HCT116 (cell line): ENCODE results near the gene GRIN3A. TPM values are rescaled to one million over a fixed set of nuclear protein-coding genes. Genes with fewer than 3 reads are reported as not detected.

Experiments used
- ATAC-seq: fragments of 200-7000 bp; cut with Tn5 transposase; 2 replicates; pipeline ENCODE4 v1.9.1; 2020; ENCODE audit warnings: mild to moderate bottlenecking, moderate library complexity
- BruUV-seq: library from RNA; stranded (reverse); fragments of 400-500 nt; replicated peaks from 2 replicates; lab custom pipeline; 2021; lab: Mats Ljungman, UMichigan
- CTCF ChIA-PET: fragments of 300-600 bp; sonication (Branson Sonifier 250); formaldehyde crosslinking; loops from one replicate; lab custom pipeline; 2021; ENCODE audit warnings: antibody characterized with exemption; lab: Charles Lee
- POLR2A ChIA-PET: fragments of 300-600, 350-600 bp; sonication (Branson Sonifier 250); formaldehyde crosslinking; loops from one replicate; lab custom pipeline; 2021; ENCODE audit warnings: antibody characterized with exemption; lab: Charles Lee
- RAD21 ChIA-PET, 2 experiments: fragments of 300-600 bp; sonication (Branson Sonifier 250); formaldehyde crosslinking; loops; one replicate each; lab custom pipeline; 2023; ENCODE audit warnings: low total read pairs in 2 of 2; ENCODE audit not compliant: uncharacterized antibody in 2 of 2, unreplicated experiment in 2 of 2, low non-redundant PET in 1 of 2; lab: Charles Lee
- DNase-seq: peaks from one replicate; pipeline ENCODE4 v3.0.0-alpha.2; 2010; ENCODE audit warnings: low read depth, low spot score
- H2AFZ ChIP-seq: fragments of 200-600 bp; shearing (Covaris generic), sonication (generic); 2 replicates; pipeline ENCODE4 v1.6.1; 2017; ENCODE audit warnings: low read depth, mixed run types, mixed read lengths, antibody characterized with exemption, low read length; ENCODE audit not compliant: poor library complexity, severe bottlenecking
- H3K27ac ChIP-seq: 2 replicates; pipeline ENCODE4 v1.5.1; 2012; ENCODE audit warnings: low read depth, low read length
- H3K27me3 ChIP-seq: fragments of 200-600 bp; sonication (generic); 2 replicates; pipeline ENCODE4 v1.6.1; 2016; ENCODE audit warnings: mixed run types, low read length, mixed read lengths; ENCODE audit not compliant: insufficient read depth
- H3K36me3 ChIP-seq, 2 experiments: fragments of 200-500 bp in 1 of 2; fragments of 200-600 bp in 1 of 2; sonication (Bioruptor generic) in 1 of 2; sonication (generic) in 1 of 2; 2 replicates each; pipeline versions ENCODE4 v1.5.1 to v1.6.1; 2014 to 2016; ENCODE audit warnings: low read length in 2 of 2, inconsistent platforms in 1 of 2, mixed read lengths in 1 of 2, mixed run types in 1 of 2; ENCODE audit not compliant: insufficient read depth in 2 of 2, control insufficient read depth in 1 of 2
- H3K4me1 ChIP-seq, 2 experiments: fragments of 200-600 bp in 1 of 2; sonication (generic) in 1 of 2; 2 replicates each; pipeline versions ENCODE4 v1.5.1 to v1.6.1; 2012 to 2017; ENCODE audit warnings: low read length in 2 of 2, inconsistent platforms in 1 of 2, mild to moderate bottlenecking in 1 of 2, mixed read lengths in 1 of 2, mixed run types in 1 of 2, moderate library complexity in 1 of 2; ENCODE audit not compliant: insufficient read depth in 2 of 2, control insufficient read depth in 1 of 2
- H3K4me2 ChIP-seq: fragments of 200-600 bp; sonication (generic); 2 replicates; pipeline ENCODE4 v1.6.1; 2017; ENCODE audit warnings: mixed run types, low read length, mixed read lengths
- H3K4me3 ChIP-seq, 2 experiments: fragments of 200-600 bp in 1 of 2; sonication (generic) in 1 of 2; replicated peaks in 1 of 2; 2 replicates each; pipeline ENCODE4 v1.5.1; 2011 to 2016; ENCODE audit warnings: low read length in 2 of 2, control low read depth in 1 of 2, low read depth in 1 of 2, mild to moderate bottlenecking in 1 of 2, mixed read lengths in 1 of 2, mixed run types in 1 of 2
- H3K79me2 ChIP-seq: fragments of 200-600 bp; sonication (generic); 2 replicates; pipeline ENCODE4 v1.6.1; 2017; ENCODE audit warnings: mild to moderate bottlenecking, mixed run types, low read length, moderate library complexity, mixed read lengths; ENCODE audit not compliant: insufficient read depth
- H3K9ac ChIP-seq: fragments of 200-600 bp; sonication (generic); 2 replicates; pipeline ENCODE4 v1.6.1; 2016; ENCODE audit warnings: low read length, mixed read lengths
- H3K9me2 ChIP-seq: fragments of 200-600 bp; sonication (generic), shearing (Covaris generic); 2 replicates; pipeline ENCODE4 v1.6.1; 2017; ENCODE audit warnings: mixed run types, mild to moderate bottlenecking, moderate library complexity; ENCODE audit not compliant: insufficient read depth
- H3K9me3 ChIP-seq, 2 experiments: fragments of 200-500 bp in 1 of 2; fragments of 200-600 bp in 1 of 2; sonication (Bioruptor generic) in 1 of 2; sonication (generic) in 1 of 2; 2 replicates each; pipeline ENCODE4 v1.6.1; 2014 to 2017; ENCODE audit warnings: low read length in 2 of 2, mixed read lengths in 2 of 2, inconsistent platforms in 1 of 2, low read depth in 1 of 2, mild to moderate bottlenecking in 1 of 2, mixed run types in 1 of 2, moderate library complexity in 1 of 2; ENCODE audit not compliant: control insufficient read depth in 1 of 2, insufficient read depth in 1 of 2
- H4K20me1 ChIP-seq: fragments of 200-600 bp; sonication (generic), shearing (Covaris generic); 2 replicates; pipeline ENCODE4 v1.6.1; 2017; ENCODE audit warnings: mixed run types, mild to moderate bottlenecking, moderate library complexity; ENCODE audit not compliant: insufficient read depth
- ATF3 ChIP-seq: IDR thresholded peaks from 2 replicates; pipeline ENCODE4 v1.6.1; 2012
- CBX3 ChIP-seq: IDR thresholded peaks from 2 replicates; pipeline ENCODE4 v1.6.1; 2012; ENCODE audit warnings: low read depth
- CTCF ChIP-seq, 3 experiments: fragments of 200-600 bp in 1 of 3; sonication (generic) in 1 of 3; IDR thresholded peaks in 2 of 3; conservative IDR thresholded peaks in 1 of 3; 2 replicates each; pipeline ENCODE4 v1.5.1; 2012 to 2017; ENCODE audit warnings: low read depth in 2 of 3, low read length in 2 of 3, antibody characterized with exemption in 1 of 3, borderline replicate concordance in 1 of 3, control low read depth in 1 of 3, mild to moderate bottlenecking in 1 of 3, mixed read lengths in 1 of 3, mixed run types in 1 of 3, moderate library complexity in 1 of 3; ENCODE audit not compliant: insufficient read depth in 1 of 3
- EZH2 ChIP-seq: fragments of 200-600 bp; sonication (generic); IDR thresholded peaks from 2 replicates; pipeline ENCODE4 v1.6.1; 2017; ENCODE audit warnings: antibody characterized with exemption, mixed run types
- EZH2phosphoT487 ChIP-seq: fragments of 200-600 bp; IDR thresholded peaks from 2 replicates; pipeline ENCODE4 v1.6.1; 2018; ENCODE audit warnings: antibody characterized with exemption, borderline replicate concordance
- JUND ChIP-seq: IDR thresholded peaks from 2 replicates; pipeline ENCODE4 v1.6.1; 2012
- MAX ChIP-seq: IDR thresholded peaks from 2 replicates; pipeline ENCODE4 v1.6.1; 2012
- POLR2AphosphoS5 ChIP-seq: IDR thresholded peaks from 2 replicates; pipeline ENCODE4 v1.6.1; 2011; ENCODE audit warnings: mild to moderate bottlenecking, low read depth, low read length, moderate library complexity
- RAD21 ChIP-seq: IDR thresholded peaks from 2 replicates; pipeline ENCODE4 v1.6.1; 2012; ENCODE audit warnings: low read depth, mild to moderate bottlenecking
- SIN3A ChIP-seq: IDR thresholded peaks from 2 replicates; pipeline ENCODE4 v1.6.1; 2012; ENCODE audit warnings: low read depth
- SP1 ChIP-seq: IDR thresholded peaks from 2 replicates; pipeline ENCODE4 v1.6.1; 2012; ENCODE audit warnings: low read depth
- SRF ChIP-seq: IDR thresholded peaks from 2 replicates; pipeline ENCODE4 v1.6.1; 2012; ENCODE audit warnings: low read depth
- TCF7L2 ChIP-seq: IDR thresholded peaks from 2 replicates; pipeline ENCODE4 v1.7.0; 2011; ENCODE audit warnings: borderline replicate concordance, inconsistent platforms; ENCODE audit not compliant: insufficient read depth, insufficient read length; ENCODE audit errors: extremely low read depth
- YY1 ChIP-seq: IDR thresholded peaks from 2 replicates; pipeline ENCODE4 v1.6.1; 2011; ENCODE audit warnings: low read length, low read depth, moderate library complexity, mild to moderate bottlenecking; ENCODE audit not compliant: insufficient replicate concordance; ENCODE audit errors: extremely low read depth
- ZFX ChIP-seq: fragments of 450-650 bp; IDR thresholded peaks from 2 replicates; pipeline ENCODE4 v1.6.1; 2017
- ZNF274 ChIP-seq: fragments of 200-500 bp; sonication (Bioruptor generic); IDR thresholded peaks from 2 replicates; pipeline ENCODE4 v1.6.1; 2014; ENCODE audit warnings: mild to moderate bottlenecking, low read depth, low read length, inconsistent platforms
- intact Hi-C: fragments of 100-400 bp; cut with micrococcal nuclease; formaldehyde crosslinking; loops from 2 replicates; pipeline ENCODE4 v1.10.0; 2022
- total RNA-seq: library from RNA; stranded (reverse); gene quantifications from one replicate; pipeline ENCODE4 v1.2.1, GENCODE V29; 2021; ENCODE audit not compliant: unreplicated experiment

GRIN3A gene
- total RNA-seq, 1 experiment from 2014 or later: not detected

DNA sequence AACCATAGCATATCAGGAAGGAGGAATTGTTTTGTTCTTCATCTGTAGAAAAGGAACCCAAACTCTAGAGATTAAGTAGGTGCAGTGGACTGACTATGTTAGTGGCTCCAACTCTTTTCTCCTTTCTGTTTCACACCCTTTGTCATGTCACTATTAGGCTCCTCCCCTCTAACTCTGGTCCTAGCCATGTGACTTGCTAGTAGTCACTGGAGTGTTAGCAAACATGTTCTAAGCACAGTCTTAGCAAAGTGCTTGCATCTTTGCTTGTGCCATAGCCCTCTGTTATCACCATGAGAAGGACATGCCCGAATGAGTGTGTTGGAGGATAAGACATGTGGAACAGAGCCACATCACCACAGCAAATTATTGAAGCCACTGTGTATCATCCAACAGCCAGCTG lies 88.3 kb downstream of the GRIN3A start:
- no peaks in the 10 kb centered on the region for H3K36me3 ChIP-seq
- RAD21 ChIA-PET: no interaction called here
- POLR2A ChIA-PET: no interaction called here
- no peaks in the 10 kb centered on the region for H3K9me2 ChIP-seq
- H2AFZ ChIP-seq: no peak overlapping the region
- no peaks in the 10 kb centered on the region for H3K79me2 ChIP-seq
- no peak for TF ChIP-seq ATF3
- no peak for TF ChIP-seq CBX3
- no peak for TF ChIP-seq CTCF (IDR thresholded peaks at IDR 0.05 in 2 of 3, conservative IDR thresholded peaks at IDR 0.05 in 1 of 3; ENCODE audit: borderline replicate concordance in 1 of 3, insufficient read depth in 1 of 3, low read depth in 2 of 3, low read length in 2 of 3)
- TF ChIP-seq ZNF274: no peak
- no peak for TF ChIP-seq RAD21
- no peak for TF ChIP-seq POLR2AphosphoS5
- H3K27me3 ChIP-seq: peaks cover 14% of the 10 kb centered on the region
- CTCF ChIA-PET: no interaction called here
- H3K4me3 ChIP-seq: no peak overlapping the region
- no peak overlapping the region for H3K4me2 ChIP-seq
- no peak overlapping the region for H3K27ac ChIP-seq
- intact Hi-C loops: no loop called here
- H3K4me1 ChIP-seq: no peaks in the 10 kb centered on the region
- BruUV-seq: no TSS peak
- H4K20me1 ChIP-seq: no peaks in the 10 kb centered on the region
- H3K9ac ChIP-seq: no peak overlapping the region
- ATAC-seq (no peak), DNase-seq (no peak)
- H3K9me3 ChIP-seq: no peaks in the 10 kb centered on the region

DNA sequence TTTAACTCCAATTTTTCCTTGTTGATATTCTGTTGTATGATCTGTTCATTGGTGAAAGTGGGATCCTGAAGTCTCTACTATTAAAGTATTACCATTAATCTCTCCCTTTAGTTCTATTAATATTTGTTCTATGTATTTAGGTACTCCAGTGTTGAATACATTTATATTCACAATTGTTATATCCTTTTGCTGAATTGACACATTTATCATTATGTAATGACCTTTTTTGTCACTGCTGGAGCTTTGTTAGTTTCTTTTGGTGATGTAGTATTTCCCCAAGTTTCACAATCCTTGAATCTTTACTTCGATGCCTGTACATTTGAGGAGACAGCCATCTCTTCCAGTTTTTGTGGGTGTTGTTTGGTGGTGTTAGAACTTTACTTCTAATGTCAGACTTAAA lies 90.0 kb downstream of the GRIN3A start:
- ChIA-PET CTCF (no interaction called here), POLR2A (no interaction called here), RAD21 (no interaction called here)
- H4K20me1 ChIP-seq: no peaks in the 10 kb centered on the region
- H3K9ac ChIP-seq: no peak overlapping the region
- no peaks in the 10 kb centered on the region for H3K36me3 ChIP-seq
- H2AFZ ChIP-seq: no peak overlapping the region
- intact Hi-C loops: no loop called here
- no peak overlapping the region for H3K4me3 ChIP-seq
- BruUV-seq: no TSS peak
- ATAC-seq: no peak
- no peaks in the 10 kb centered on the region for H3K9me3 ChIP-seq
- no peak overlapping the region for H3K27ac ChIP-seq
- H3K4me1 ChIP-seq: no peaks in the 10 kb centered on the region
- H3K27me3 ChIP-seq: 0 out of 2 replicates have a peak, but pooled peaks cover 7% of the 10 kb centered on the region
- no peak for DNase-seq
- no peak overlapping the region for H3K4me2 ChIP-seq
- no peaks in the 10 kb centered on the region for H3K79me2 ChIP-seq
- no peaks in the 10 kb centered on the region for H3K9me2 ChIP-seq
- no peak for TF ChIP-seq ATF3
- no peak for TF ChIP-seq ZFX
- TF ChIP-seq CTCF (IDR thresholded peaks at IDR 0.05 in 2 of 3, conservative IDR thresholded peaks at IDR 0.05 in 1 of 3; ENCODE audit: borderline replicate concordance in 1 of 3, insufficient read depth in 1 of 3, low read depth in 2 of 3, low read length in 2 of 3): no peak
- no peak for TF ChIP-seq EZH2
- no peak for TF ChIP-seq TCF7L2
- no peak for TF ChIP-seq SRF
- TF ChIP-seq ZNF274: no peak
- no peak for TF ChIP-seq MAX
- TF ChIP-seq SP1: no peak
- no peak for TF ChIP-seq EZH2phosphoT487
- no peak for TF ChIP-seq YY1
- TF ChIP-seq SIN3A: no peak
- no peak for TF ChIP-seq JUND
